ENCODE results near the gene CD101.

CD101 gene

GRCh38 chr1:117017062-117017461 lies 15.5 kb downstream of the CD101 start:
- DNase-seq, result no peak

- no peak for DNase-seq
Measured at GRCh38 chr1:117017648-117018047, 16.1 kb downstream of the CD101 start.

- no peak for DNase-seq
Measured at GRCh38 chr1:117020526-117021156, 19.1 kb downstream of the CD101 start.

DNA sequence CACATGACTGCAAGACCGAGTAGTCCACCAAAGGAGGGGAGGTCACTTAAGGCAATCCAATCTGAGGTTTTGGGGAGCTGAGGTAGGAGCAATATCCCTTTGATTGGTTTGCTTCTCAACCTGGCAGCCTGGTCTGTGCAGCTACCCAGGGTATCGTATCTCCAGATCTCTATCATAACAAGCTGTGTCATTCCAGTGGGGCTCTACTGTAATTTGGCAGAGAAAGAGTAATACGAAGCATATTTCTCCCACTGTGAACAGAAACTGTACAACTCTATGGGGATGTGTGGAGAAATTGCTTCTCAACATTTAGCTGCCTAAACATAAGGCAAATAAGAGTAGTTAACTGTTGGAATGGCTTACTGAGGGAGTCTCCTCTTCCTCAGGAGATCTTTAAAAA lies 20.6 kb downstream of the CD101 start:
- DNase-seq, result no peak

GRCh38 chr1:117025568-117025967 lies 24.0 kb downstream of the CD101 start:
- DNase-seq, result no peak

GRCh38 chr1:117026361-117026760 lies 24.8 kb downstream of the CD101 start:
- DNase-seq, result no peak

- DNase-seq, result no peak
Measured at GRCh38 chr1:117029685-117030084, 28.1 kb downstream of the CD101 start.

DNA sequence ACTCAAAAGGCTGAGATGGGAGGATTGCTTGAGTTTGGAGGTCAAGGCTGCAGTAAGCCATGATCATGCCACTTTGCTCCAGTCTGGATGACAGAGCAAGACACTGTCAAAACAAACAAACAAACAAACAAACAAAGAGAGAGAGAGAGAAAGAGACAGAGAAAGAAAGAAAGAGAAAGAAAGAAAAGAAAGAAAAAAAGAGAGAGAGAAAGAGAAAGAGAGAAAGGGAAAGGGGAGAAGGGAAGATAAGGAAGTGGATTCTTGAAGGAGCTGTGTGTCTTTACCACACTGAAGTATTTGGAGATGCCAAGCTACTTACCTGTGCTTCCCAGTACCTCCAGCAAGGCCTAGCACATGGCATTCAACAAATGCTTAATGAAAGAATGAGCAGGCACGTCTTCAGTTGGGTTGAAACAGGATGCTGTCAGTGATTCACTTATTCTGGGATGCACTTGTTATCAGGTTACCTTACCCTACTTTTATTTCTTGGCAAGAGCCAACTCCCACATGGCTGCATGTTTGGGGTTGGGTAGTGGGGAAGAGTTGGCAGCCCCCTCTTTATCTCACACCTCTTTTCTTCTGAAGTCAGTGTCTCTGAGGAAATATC lies 28.8 kb downstream of the CD101 start:
- no peak for DNase-seq

- no peak for DNase-seq
Measured at GRCh38 chr1:117032266-117032665, 30.7 kb downstream of the CD101 start.

DNA sequence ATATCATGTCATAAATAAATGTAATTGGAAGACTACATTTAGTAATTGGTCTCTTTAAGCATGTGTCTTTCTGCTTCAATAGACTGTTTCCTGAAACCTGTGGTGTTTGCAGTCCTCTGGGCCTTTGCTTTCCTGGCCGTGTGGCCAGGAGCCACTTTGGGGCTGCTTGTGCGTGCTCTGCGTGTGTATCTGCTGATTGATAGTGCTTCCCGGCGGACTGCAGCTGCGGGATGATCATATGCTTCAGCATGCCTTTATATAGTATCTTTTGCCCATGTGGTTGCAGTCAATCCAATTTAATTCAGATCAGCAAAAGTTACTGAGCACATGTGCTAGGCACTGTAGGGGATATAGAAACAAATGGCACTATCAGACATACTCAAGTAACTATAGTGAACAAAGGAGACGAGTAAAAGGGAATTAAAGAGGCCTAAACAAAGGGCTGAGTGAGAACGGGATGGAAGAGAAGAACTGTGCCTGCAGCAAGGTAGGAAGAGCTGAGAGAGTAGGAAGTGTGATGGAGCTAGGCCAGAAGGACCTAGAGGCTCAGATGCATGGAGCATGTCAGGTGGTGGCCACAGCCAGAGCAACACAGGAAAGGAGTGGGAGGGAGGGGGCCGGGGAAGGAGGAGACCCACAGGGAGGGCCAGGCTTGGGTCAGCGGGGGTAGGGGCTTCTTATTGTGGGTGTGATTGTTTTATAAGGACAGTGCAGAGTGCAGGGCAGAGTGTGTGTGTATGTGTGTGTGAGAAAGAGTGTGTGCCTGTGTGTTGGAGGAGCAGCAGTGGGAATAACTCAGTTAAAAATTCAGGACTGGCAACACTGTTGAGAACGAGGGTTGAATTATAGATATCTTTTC lies 31.4 kb downstream of the CD101 start:
- no peak for DNase-seq

GRCh38 chr1:117033772-117034171 lies 32.2 kb downstream of the CD101 start:
- DNase-seq, result no peak

GRCh38 chr1:117034791-117035290 lies 33.3 kb downstream of the CD101 start:
- no peak for DNase-seq

DNA sequence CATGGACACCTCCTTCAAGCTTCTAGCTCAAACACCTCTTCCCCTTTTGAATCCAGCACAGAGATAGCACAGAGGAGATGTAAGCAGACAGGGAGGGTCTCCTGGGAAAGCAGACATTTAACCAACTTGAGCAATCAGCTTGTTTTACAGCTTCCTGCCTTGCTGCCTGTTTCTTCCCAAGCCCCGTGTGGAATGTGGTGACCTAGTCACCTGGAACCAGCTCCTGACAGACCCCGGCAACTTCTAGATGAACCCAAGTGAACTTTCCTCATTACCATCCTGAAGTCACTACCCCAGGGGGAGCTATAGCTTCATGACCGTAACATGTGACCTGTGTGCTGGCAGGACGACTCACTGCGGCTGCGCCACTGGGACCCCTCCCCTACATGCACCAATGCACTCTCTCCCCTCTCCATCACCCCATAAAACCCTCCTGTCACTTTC lies 34.5 kb downstream of the CD101 start:
- no peak for DNase-seq

- no peak for DNase-seq
Measured at GRCh38 chr1:117037802-117038201, 36.2 kb downstream of the CD101 start.

- no peak for DNase-seq
Measured at GRCh38 chr1:117038236-117038635, 36.7 kb downstream of the CD101 start.

DNA sequence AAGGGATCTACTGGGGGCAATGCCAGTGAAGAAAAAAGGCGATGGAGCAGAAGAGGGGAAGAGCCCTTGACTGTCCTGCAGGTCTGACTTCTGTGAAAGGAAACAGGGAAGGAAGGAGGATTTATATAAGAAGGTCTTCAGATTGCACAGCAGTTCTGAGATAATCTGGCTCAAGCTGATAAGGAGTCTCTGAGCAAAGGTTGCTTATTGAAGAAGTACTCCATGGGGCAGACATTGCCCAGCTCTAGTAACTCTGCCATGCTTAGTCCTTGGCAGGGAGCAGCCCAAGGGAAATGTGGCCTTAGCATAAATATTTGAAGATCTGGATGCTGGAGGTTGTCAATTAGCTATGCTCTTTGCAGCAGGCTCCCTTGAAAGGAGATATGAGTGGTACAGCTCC lies 42.7 kb downstream of the CD101 start:
- no peak for DNase-seq

- DNase-seq, result no peak
Measured at GRCh38 chr1:117045644-117046043, 44.1 kb downstream of the CD101 start.

DNA sequence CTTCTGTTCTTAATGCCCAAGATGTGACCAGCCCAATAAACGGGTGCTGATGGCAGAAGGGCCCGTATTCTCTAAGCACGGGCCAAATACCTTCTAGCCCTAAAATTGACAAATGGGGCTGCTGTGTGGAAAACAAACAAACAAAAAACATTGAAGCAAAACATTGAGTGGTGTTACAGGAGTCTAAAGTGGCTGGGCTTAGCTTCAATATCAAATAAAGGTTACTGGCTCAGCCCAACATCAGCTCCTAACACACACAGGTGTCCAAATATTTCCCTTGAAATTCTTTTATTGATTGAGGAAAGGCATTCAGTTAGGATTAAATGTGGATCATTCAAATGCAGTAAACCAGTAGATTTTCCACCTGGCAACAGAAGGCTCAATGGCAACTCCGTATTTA lies 45.2 kb downstream of the CD101 start:
- DNase-seq, result no peak

DNA sequence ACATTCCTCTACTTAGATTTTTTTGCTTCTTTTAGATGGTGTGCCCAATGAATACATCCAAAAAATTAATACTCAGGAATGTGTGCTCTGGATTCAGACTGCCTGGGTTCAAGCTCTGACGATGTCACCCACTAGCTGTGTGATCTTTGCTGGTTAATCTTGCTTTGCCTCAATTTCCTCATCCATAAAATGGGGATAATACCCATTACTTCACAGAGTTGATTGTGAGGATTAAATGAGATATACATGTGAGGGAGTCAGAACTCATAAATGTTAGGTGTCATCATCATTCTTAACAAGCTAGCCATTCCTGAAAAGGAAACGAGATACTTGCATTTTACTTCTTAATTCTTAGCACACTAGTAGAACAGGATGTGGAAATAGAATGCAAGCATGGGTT lies 45.7 kb downstream of the CD101 start:
- DNase-seq, result no peak

DNA sequence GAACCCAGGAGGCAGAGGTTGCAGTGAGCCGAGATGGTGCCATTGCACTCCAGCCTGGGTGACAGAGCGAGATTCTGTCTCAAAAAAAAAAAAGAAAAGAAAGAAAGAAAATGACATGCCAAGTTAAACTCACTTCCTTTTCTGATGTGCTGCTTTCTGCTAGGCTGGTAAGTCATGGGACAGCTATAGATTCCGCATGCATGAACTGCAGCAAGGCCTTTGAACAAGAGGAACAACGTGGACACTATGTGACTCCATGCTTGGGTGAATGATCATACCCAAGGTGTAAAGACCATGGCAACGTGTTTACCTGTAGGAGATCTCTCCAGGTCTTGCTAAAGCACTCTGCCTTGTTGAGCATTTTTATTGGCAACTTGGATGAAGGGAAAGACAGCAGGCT lies 48.3 kb downstream of the CD101 start:
- DNase-seq, result no peak

- no peak for DNase-seq
Measured at GRCh38 chr1:117051224-117052064, 49.9 kb downstream of the CD101 start.

GRCh38 chr1:117054068-117054467 lies 52.5 kb downstream of the CD101 start:
- no peak for DNase-seq

DNA sequence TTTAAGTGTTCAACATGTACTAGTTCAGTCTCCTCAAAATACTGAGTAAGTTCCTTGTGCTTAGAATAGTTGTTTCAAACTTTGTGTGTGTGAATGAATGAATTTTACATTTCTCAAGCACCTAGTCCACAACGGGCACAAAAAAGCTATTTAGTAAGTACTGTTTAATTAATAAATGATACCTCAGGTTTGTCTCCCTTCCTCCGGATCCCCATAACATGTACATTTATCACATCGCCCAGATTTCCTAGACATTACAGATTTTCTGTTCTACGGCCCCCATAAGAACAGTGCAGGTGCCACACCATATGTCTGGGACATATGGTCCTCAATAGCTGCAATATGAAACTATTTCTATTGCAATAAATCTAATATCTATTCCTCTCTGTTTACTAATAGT lies 57.2 kb downstream of the CD101 start:
- no peak for DNase-seq
